Measurements from ENCODE around the gene STARD10. TPM values are rescaled to one million over a fixed set of nuclear protein-coding genes. Genes with fewer than 3 reads are reported as not detected.

Gene STARD10
- total and polyA plus RNA-seq, 2 of the 8 experiments (the other 6 are each of a cell fraction or from before 2014, with no cell fraction given), result 23.7 to 35.7 TPM

- TF ChIP-seq CHD7 (IDR thresholded peaks at IDR 0.05; ENCODE audit: insufficient replicate concordance, low read length) (no peak), TEAD4 (IDR thresholded peaks at IDR 0.05; ENCODE audit: low read depth, low read length) (no peak), RFX5 (IDR thresholded peaks at IDR 0.05; ENCODE audit: borderline replicate concordance, low read depth, low read length) (no peak), CTCF (IDR thresholded peaks at IDR 0.05; ENCODE audit: control extremely low read depth in 1 of 3, insufficient read depth in 1 of 3, low read depth in 1 of 3, low read length in 3 of 3) (no peak), TCF12 (IDR thresholded peaks at IDR 0.05; ENCODE audit: low read depth, low read length) (no peak)
Measured at GRCh38 chr11:72816404-72816990, 22.6 kb upstream of the STARD10 start (continued).

All from H1 (cell line).